A673 (cell line): ENCODE data around the gene PEPD. TPM values are rescaled to one million over a fixed set of nuclear protein-coding genes. Genes with fewer than 3 reads are reported as not detected.

ENCODE experiments used
- BruUV-seq: library from RNA; stranded (reverse); fragments of 400-500 nt; replicated peaks from 2 replicates; lab custom pipeline; 2021; lab: Mats Ljungman, UMichigan
- CTCF ChIA-PET: fragments of 300-600 bp; sonication (Branson Sonifier 250); formaldehyde crosslinking; loops from one replicate; lab custom pipeline; 2022; ENCODE audit warnings: antibody characterized with exemption; lab: Charles Lee
- POLR2A ChIA-PET: fragments of 300-600 bp; sonication (Branson Sonifier 250); formaldehyde crosslinking; loops from one replicate; lab custom pipeline; 2022; ENCODE audit warnings: antibody characterized with exemption; ENCODE audit not compliant: low non-redundant PET; lab: Charles Lee
- DNase-seq: peaks from one replicate; pipeline ENCODE4 v3.0.0-alpha.2; 2015; ENCODE audit warnings: low spot score
- H3K27ac ChIP-seq: fragments of 200-600 bp; sonication (generic); 2 replicates; pipeline ENCODE4 v1.5.1; 2016; ENCODE audit warnings: mixed run types, low read depth, mild to moderate bottlenecking, mixed read lengths, antibody characterized with exemption, low read length; ENCODE audit not compliant: poor library complexity, severe bottlenecking
- H3K27me3 ChIP-seq: fragments of 200-600 bp; sonication (generic); replicated peaks from 2 replicates; pipeline ENCODE4 v1.6.1; 2017; ENCODE audit warnings: mixed run types, low read depth, mild to moderate bottlenecking, mixed read lengths, antibody characterized with exemption, low read length; ENCODE audit not compliant: insufficient read depth, poor library complexity
- H3K36me3 ChIP-seq: fragments of 200-600 bp; sonication (generic); 2 replicates; pipeline ENCODE4 v1.6.1; 2016; ENCODE audit warnings: mixed run types, mild to moderate bottlenecking, mixed read lengths, antibody characterized with exemption, low read length; ENCODE audit not compliant: insufficient read depth, poor library complexity, severe bottlenecking
- H3K4me1 ChIP-seq: fragments of 200-600 bp; sonication (generic); 2 replicates; pipeline ENCODE4 v1.6.1; 2017; ENCODE audit warnings: mixed run types, mild to moderate bottlenecking, mixed read lengths, antibody characterized with exemption, low read length; ENCODE audit not compliant: insufficient read depth, poor library complexity, severe bottlenecking
- H3K4me3 ChIP-seq: fragments of 200-600 bp; sonication (generic); 2 replicates; pipeline ENCODE4 v1.5.1; 2016; ENCODE audit warnings: low read depth, mixed run types, mild to moderate bottlenecking, mixed read lengths, low read length; ENCODE audit not compliant: poor library complexity, severe bottlenecking
- H3K9me3 ChIP-seq: fragments of 200-600 bp; sonication (generic); 2 replicates; pipeline ENCODE4 v1.6.1; 2016; ENCODE audit warnings: mixed run types, low read depth, mild to moderate bottlenecking, mixed read lengths, antibody characterized with exemption, low read length; ENCODE audit not compliant: poor library complexity, severe bottlenecking
- EZH2 ChIP-seq: fragments of 200-600 bp; sonication (generic); IDR thresholded peaks from 2 replicates; pipeline ENCODE4 v1.6.1; 2017; ENCODE audit warnings: borderline replicate concordance, low read depth, mild to moderate bottlenecking, mixed read lengths, antibody characterized with exemption, low read length; ENCODE audit not compliant: poor library complexity, severe bottlenecking
- intact Hi-C: fragments of 100-400 bp; cut with micrococcal nuclease; formaldehyde crosslinking; loops from one replicate; pipeline ENCODE4 v1.10.0; 2022; ENCODE audit not compliant: unreplicated experiment
- total RNA-seq: library from RNA; stranded (reverse); gene quantifications from 2 replicates; pipeline ENCODE4 v1.2.3, GENCODE V29; 2021
- TF ChIP-seq, protein P1 (sequence below): fragments of 300-800, 200-600 bp; sonication (generic); conservative IDR thresholded peaks from 2 replicates; pipeline ENCODE4 v1.5.1; 2017; ENCODE audit warnings: low read depth, mild to moderate bottlenecking, antibody characterized with exemption, low read length, moderate library complexity, mixed read lengths

The PEPD gene
- total RNA-seq, 1 experiment from 2014 or later: 82.2 TPM

DNA sequence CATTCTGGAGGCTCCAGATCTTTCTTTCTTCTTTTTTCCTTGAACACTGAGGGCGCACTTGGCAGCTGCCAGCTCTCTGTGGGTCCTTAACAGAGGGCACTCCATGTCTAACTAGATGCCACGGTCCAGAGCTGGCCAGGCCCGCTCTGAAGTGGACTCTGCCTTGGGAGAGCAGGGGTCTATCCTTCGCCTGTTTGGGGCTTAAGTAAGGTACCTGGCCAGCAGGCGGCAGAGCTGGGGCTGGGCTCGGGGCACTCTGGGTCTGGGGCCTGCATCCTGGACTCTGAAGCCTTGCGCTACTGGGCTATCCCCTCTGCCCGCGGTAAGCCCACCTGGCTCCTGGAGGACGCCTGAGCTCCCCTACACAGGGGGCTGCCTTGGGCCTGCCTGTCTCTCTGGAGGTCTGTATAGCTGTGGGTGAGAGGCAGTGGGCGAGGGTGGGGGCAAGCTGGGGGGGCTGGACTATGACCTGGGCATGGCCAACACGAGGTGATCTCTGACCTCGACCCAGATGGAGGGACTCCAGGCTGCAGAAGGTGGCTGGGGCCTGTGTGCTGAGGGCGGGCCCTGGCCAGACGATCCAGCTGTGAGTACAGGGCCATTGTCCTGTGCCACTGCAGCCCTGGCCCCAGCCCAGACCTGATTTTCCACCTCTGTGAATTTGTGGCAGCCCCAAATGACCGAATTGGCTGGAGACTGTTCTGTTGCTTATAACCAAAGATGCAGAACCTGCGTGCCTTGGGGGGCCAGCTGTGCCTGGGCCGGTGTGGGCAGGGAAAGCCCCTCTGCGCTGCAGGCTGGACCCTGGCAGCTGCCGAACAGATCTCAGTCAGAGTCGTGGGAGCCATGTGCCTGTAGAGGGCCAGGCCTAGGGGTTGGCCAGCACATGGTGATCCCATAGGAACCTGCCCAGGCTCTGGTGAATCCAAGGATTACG lies 121.6 kb downstream of the PEPD start:
- Histone ChIP-seq H3K27ac (no peak overlapping the region), H3K4me3 (no peak overlapping the region), H3K4me1 (no peaks in the 10 kb centered on the region), H3K36me3 (no peaks in the 10 kb centered on the region), H3K27me3 (no peaks in the 10 kb centered on the region), H3K9me3 (no peaks in the 10 kb centered on the region)
- POLR2A ChIA-PET: no interaction called here
- TF ChIP-seq, protein P1, sequence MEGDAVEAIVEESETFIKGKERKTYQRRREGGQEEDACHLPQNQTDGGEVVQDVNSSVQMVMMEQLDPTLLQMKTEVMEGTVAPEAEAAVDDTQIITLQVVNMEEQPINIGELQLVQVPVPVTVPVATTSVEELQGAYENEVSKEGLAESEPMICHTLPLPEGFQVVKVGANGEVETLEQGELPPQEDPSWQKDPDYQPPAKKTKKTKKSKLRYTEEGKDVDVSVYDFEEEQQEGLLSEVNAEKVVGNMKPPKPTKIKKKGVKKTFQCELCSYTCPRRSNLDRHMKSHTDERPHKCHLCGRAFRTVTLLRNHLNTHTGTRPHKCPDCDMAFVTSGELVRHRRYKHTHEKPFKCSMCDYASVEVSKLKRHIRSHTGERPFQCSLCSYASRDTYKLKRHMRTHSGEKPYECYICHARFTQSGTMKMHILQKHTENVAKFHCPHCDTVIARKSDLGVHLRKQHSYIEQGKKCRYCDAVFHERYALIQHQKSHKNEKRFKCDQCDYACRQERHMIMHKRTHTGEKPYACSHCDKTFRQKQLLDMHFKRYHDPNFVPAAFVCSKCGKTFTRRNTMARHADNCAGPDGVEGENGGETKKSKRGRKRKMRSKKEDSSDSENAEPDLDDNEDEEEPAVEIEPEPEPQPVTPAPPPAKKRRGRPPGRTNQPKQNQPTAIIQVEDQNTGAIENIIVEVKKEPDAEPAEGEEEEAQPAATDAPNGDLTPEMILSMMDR: no peak
- no peak for TF ChIP-seq EZH2
- intact Hi-C loops: loop anchor here (10.0 kb wide), 1 partner anchor 275 kb away; no protein-coding TSS in a partner anchor
- DNase-seq: no peak
- no TSS peak for BruUV-seq
- CTCF ChIA-PET: interaction anchor here (0.8 kb wide), 1 partner anchor 163 kb away, joined by 3 read pairs; no protein-coding TSS in a partner anchor

DNA sequence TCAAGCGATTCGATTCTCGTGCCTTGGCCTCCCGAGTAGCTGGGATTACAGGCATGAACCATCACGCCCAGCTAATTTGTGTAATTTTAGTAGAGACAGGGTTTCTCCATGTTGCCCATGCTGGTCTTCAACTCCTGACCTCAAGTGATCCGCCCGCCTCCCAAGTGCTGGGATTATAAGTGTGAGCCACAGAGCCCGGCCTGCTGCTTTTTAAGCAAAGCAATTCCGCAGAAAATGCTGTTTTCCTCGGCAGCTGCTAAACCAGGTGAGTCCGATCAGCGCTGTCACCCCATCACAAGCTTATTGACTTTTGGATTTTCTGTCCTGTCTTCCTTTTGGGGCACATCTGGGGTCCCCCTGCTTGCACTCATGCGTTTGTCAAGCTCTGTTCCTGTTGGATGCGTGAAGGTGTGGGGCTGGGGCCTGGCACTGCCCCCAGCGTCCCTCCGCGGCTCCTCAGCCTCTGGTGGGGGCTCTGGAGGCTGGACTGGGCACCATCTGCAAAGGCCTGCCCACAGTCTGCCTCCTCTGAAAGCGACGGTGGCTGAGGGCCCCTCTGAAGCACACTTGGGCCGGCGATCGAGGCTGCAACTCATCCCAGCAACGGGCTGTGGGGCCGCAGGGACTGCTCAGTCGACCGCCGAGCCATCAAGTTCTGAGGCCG lies 122.4 kb downstream of the PEPD start:
- Histone ChIP-seq H3K27ac (no peak overlapping the region), H3K4me1 (no peaks in the 10 kb centered on the region), H3K27me3 (no peaks in the 10 kb centered on the region), H3K4me3 (no peak overlapping the region), H3K36me3 (no peaks in the 10 kb centered on the region), H3K9me3 (no peaks in the 10 kb centered on the region)
- POLR2A ChIA-PET: no interaction called here
- TF ChIP-seq EZH2: no peak
- TF ChIP-seq, protein P1: no peak
- intact Hi-C loops: no loop called here
- DNase-seq: no peak
- CTCF ChIA-PET: no interaction called here
- BruUV-seq: no TSS peak

DNA sequence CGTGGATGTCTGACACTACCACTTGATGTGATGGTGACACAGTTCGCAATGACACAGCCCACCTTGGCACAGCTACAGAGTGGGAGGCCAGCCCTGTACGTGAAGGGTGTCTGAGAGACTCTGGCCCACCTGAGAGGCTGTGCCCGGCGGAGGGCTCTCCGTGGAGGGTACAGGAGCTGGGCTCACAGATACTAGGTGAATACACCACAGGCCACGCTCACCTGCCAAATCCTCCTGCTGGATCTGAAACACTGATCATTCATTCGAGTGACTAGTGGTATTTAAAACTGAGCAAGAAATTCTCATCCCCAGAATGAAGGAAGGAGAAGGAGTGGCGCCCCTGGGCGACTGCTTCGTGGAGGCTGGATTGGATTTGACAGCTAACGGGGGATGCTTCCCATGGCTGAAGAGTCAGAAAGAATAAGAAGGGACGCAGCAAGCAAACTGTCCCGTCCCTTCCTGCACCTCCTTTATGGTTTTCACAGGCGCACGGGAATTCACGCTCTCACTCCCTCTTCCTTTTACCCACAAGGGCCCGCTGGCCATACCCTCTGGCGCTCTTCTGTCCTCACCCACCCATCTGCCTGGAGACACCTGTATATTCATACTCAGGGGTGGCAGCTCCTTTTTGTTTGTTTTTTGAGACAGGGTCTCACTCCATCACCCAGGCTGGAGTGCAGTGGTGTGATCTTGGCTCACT lies 123.1 kb downstream of the PEPD start:
- Histone ChIP-seq H3K4me3 (no peak overlapping the region), H3K27me3 (no peaks in the 10 kb centered on the region), H3K9me3 (no peaks in the 10 kb centered on the region), H3K36me3 (no peaks in the 10 kb centered on the region), H3K27ac (no peak overlapping the region), H3K4me1 (no peaks in the 10 kb centered on the region)
- DNase-seq: no peak
- intact Hi-C loops: no loop called here
- ChIA-PET CTCF (no interaction called here), POLR2A (no interaction called here)
- BruUV-seq: no TSS peak
- TF ChIP-seq, protein P1: no peak
- no peak for TF ChIP-seq EZH2
